ENCODE results near the gene TMEM117. TPM values are rescaled to one million over a fixed set of nuclear protein-coding genes. Genes with fewer than 3 reads are reported as not detected.
A peak's percentile ranks its signal among the peaks of the same experiment; 100 is the strongest.

Gene TMEM117
- total RNA-seq, 1 donor: 22.4 TPM

DNA sequence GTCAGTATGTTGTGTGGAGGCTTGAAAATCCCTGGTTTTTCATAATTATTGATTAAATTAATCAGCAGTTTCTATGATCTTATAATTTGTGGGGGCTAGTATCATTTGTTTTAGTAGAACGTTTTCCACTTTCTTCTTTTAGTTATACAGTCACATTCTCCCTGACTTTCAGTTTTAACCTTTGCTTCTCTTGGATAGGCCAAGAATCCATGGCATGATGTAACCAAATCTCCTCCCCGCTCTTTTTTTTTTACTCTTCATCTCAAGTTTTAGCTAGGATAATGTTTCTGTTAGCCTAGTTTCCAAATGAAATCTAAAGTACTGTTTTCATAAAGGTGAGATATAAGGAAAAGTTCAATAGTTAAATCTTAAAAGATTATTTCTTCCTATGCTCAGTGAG is 106.5 kb downstream of the TMEM117 start:
- TF ChIP-seq, protein P1, sequence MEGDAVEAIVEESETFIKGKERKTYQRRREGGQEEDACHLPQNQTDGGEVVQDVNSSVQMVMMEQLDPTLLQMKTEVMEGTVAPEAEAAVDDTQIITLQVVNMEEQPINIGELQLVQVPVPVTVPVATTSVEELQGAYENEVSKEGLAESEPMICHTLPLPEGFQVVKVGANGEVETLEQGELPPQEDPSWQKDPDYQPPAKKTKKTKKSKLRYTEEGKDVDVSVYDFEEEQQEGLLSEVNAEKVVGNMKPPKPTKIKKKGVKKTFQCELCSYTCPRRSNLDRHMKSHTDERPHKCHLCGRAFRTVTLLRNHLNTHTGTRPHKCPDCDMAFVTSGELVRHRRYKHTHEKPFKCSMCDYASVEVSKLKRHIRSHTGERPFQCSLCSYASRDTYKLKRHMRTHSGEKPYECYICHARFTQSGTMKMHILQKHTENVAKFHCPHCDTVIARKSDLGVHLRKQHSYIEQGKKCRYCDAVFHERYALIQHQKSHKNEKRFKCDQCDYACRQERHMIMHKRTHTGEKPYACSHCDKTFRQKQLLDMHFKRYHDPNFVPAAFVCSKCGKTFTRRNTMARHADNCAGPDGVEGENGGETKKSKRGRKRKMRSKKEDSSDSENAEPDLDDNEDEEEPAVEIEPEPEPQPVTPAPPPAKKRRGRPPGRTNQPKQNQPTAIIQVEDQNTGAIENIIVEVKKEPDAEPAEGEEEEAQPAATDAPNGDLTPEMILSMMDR (IDR thresholded peaks at IDR 0.05; ENCODE audit: extremely low read depth, low read depth, low read length): no peak
- Histone ChIP-seq H3K27ac (ENCODE audit: low read depth, low read length) (no peak overlapping the region), H4K20me1 (ENCODE audit: insufficient read depth, low read length) (no peaks in the 10 kb centered on the region)

DNA sequence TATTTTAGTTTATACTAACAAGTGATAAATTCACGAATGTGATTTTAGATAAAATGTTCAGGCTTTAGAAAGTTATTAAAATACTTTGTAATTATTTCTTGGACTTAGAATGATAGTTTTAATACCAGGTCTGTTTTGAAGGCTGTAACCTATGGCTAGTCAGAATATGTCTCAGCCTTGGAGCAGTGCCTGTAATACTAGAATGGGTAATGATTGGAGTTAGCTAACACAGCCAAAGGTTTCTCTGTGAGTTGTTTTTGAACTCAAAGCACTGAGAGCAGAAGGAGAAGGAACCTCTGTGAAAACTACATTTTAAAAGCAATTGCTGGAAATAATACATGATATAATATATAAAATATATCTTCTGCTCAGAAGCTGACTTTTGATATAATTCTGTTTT is 110.1 kb downstream of the TMEM117 start:
- Histone ChIP-seq H3K79me2 (ENCODE audit: insufficient read depth, low read length) (no peaks in the 10 kb centered on the region), H4K20me1 (ENCODE audit: insufficient read depth, low read length) (no peaks in the 10 kb centered on the region), H3K36me3 (ENCODE audit: insufficient read depth, low read length) (no peaks in the 10 kb centered on the region), H3K27ac (ENCODE audit: low read depth, low read length) (no peak overlapping the region), H3K4me1 (ENCODE audit: insufficient read depth, low read length) (no peaks in the 10 kb centered on the region), H2AFZ (ENCODE audit: low read length) (no peak overlapping the region), H3K9me3 (ENCODE audit: low read depth, low read length) (no peaks in the 10 kb centered on the region), H3K4me2 (ENCODE audit: insufficient read depth, low read length) (no peak overlapping the region), H3K4me3 (ENCODE audit: insufficient read depth, low read length) (no peak overlapping the region), H3K27me3 (ENCODE audit: insufficient read depth, low read length) (no peaks in the 10 kb centered on the region)
- DNase-seq (ENCODE audit: insufficient read length, low spot score, missing footprints): no peak
- TF ChIP-seq, protein P1 (IDR thresholded peaks at IDR 0.05; ENCODE audit: extremely low read depth, low read depth, low read length): no peak

More for the DNA sequence above, 106.5 kb downstream of the TMEM117 start:
- Histone ChIP-seq H3K36me3 (ENCODE audit: insufficient read depth, low read length) (no peaks in the 10 kb centered on the region), H2AFZ (ENCODE audit: low read length) (no peak overlapping the region), H3K4me2 (ENCODE audit: insufficient read depth, low read length) (no peak overlapping the region), H3K9me3 (ENCODE audit: low read depth, low read length) (no peaks in the 10 kb centered on the region), H3K4me1 (ENCODE audit: insufficient read depth, low read length) (no peaks in the 10 kb centered on the region), H3K4me3 (ENCODE audit: insufficient read depth, low read length) (no peak overlapping the region), H3K79me2 (ENCODE audit: insufficient read depth, low read length) (no peaks in the 10 kb centered on the region), H3K27me3 (ENCODE audit: insufficient read depth, low read length) (no peaks in the 10 kb centered on the region)
- no peak for DNase-seq (ENCODE audit: insufficient read length, low spot score, missing footprints)

DNA sequence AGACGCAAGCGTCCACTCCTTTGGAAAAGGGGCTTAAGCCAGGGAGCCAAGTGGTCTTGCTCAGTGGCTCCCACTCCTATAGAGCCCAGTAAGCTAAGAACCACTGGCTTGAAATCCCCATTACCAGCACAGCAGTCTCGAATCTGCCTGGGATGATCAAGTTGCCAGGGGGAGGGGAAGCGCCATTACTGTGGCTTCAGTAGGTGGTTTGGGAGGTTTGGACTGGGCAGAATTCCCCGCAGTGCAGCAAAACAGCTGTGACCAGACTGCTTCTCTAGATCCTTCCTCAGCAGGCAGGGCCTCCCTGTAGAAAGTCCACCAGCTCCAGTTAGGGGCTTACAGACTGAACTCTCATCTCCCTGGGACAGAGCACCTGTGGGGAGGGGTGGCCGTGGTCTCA is 115.4 kb downstream of the TMEM117 start:
- H3K79me2 ChIP-seq (ENCODE audit: insufficient read depth, low read length): no peaks in the 10 kb centered on the region

DNA sequence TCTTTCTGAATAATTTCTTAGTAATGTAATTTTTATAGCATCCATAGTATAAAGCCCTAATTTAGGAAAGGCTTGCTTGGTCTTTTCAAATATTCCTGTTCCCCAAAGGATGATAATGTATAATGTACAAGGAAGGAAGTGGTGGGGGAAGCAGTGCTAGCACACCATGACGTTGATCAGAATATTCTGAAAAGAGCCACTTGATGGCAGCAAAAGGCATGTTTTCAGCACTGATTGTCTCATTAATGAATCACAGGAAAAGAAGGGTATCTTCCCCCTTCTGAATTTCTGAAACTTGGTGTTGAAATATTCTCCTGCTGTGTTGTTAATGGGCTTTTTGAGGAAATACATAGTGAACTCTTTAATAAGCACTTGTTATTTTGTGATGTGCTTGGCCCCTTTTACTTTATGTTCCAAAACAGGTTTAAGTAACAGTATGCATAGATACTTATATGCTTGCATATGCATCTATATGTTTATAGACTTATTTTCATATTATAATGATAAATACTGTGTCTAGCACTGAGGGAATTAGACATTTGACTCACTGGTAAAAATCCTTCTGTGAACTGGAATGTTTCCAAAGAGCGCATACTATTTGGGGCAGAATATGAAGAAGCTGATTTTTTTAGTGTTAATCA is 122.0 kb downstream of the TMEM117 start:
- no peak overlapping the region for H3K4me3 ChIP-seq (ENCODE audit: insufficient read depth, low read length)
- peak; percentile 83 for DNase-seq (ENCODE audit: insufficient read length, low spot score, missing footprints)
- TF ChIP-seq, protein P1 (IDR thresholded peaks at IDR 0.05; ENCODE audit: extremely low read depth, low read depth, low read length): peak; percentile 61
- no peaks in the 10 kb centered on the region for H3K36me3 ChIP-seq (ENCODE audit: insufficient read depth, low read length)
- no peaks in the 10 kb centered on the region for H3K9me3 ChIP-seq (ENCODE audit: low read depth, low read length)
- no peak overlapping the region for H3K4me2 ChIP-seq (ENCODE audit: insufficient read depth, low read length)
- no peaks in the 10 kb centered on the region for H3K79me2 ChIP-seq (ENCODE audit: insufficient read depth, low read length)
- no peak overlapping the region for H3K27ac ChIP-seq (ENCODE audit: low read depth, low read length)
- H2AFZ ChIP-seq (ENCODE audit: low read length): no peak overlapping the region
- peaks cover 2% of the 10 kb centered on the region for H3K4me1 ChIP-seq (ENCODE audit: insufficient read depth, low read length)
- H4K20me1 ChIP-seq (ENCODE audit: insufficient read depth, low read length): no peaks in the 10 kb centered on the region
- H3K27me3 ChIP-seq (ENCODE audit: insufficient read depth, low read length): no peaks in the 10 kb centered on the region

More for the DNA sequence above, 115.4 kb downstream of the TMEM117 start:
- H2AFZ ChIP-seq (ENCODE audit: low read length): no peak overlapping the region
- H3K9me3 ChIP-seq (ENCODE audit: low read depth, low read length): no peaks in the 10 kb centered on the region
- H3K36me3 ChIP-seq (ENCODE audit: insufficient read depth, low read length): no peaks in the 10 kb centered on the region
- no peak for DNase-seq (ENCODE audit: insufficient read length, low spot score, missing footprints)
- no peaks in the 10 kb centered on the region for H4K20me1 ChIP-seq (ENCODE audit: insufficient read depth, low read length)
- no peak overlapping the region for H3K4me2 ChIP-seq (ENCODE audit: insufficient read depth, low read length)
- TF ChIP-seq, protein P1 (IDR thresholded peaks at IDR 0.05; ENCODE audit: extremely low read depth, low read depth, low read length): no peak
- no peak overlapping the region for H3K4me3 ChIP-seq (ENCODE audit: insufficient read depth, low read length)
- H3K4me1 ChIP-seq (ENCODE audit: insufficient read depth, low read length): no peaks in the 10 kb centered on the region
- H3K27ac ChIP-seq (ENCODE audit: low read depth, low read length): no peak overlapping the region
- H3K27me3 ChIP-seq (ENCODE audit: insufficient read depth, low read length): no peaks in the 10 kb centered on the region

Data from osteoblast (primary cell).